VCaP (cell line): ENCODE measurements around the gene RBCK1.
"Not testable (repeated sequence)": the region's sequence is repeated elsewhere in the genome, so short reads cannot be mapped to it uniquely, and the experiment has no call there.

Source experiments
- H3K27ac ChIP-seq: fragments of 450-650 bp; 2 replicates; pipeline ENCODE4 v1.5.1; 2017
- TF ChIP-seq, protein P1 (sequence below): fragments of 450-650 bp; conservative IDR thresholded peaks from 2 replicates; pipeline ENCODE4 v1.5.1; 2017; ENCODE audit warnings: mild to moderate bottlenecking, moderate library complexity

The RBCK1 gene

DNA sequence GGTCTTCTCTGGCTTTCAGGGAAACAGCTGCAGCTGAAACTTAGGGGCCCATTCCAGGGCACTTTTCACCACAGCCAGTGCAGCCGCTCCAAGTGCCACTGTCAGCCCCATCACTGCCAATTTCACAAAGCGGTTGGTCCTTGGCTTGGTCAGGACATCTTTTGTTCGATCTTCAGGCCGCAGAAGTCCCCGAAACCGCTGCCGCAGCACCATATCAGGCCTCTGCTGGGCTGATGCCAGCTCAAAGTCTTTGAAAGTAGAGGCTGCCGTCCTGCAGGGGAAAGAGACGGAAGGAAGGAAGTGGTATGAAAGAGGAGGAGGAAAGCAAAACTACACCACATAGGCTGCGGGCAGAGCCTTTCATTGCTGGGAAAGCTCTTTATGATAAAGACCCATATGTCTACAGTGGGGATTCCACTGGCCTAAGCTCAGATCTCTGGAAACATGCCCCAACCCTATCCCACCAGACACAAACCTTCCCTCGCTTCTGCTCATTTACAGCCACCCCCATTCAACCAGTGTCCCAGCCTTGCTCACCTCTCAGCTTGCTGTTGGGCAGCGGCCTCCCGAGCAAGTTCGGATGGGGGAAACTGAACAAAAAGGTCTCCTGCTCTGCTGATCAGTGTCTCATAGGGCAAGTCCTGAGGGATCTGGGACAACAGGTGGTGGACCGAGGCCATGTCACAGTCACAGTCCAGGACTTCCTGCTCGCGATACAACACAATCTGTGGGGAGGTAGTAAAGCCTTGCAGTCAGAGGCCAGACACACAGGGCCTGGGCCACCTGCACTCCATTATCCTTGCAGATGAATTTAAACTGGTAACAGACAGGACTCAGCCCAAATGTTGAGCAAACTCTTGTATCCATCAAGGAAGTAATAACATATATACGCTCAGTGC, 30.7 kb downstream of the RBCK1 start:
- TF ChIP-seq, protein P1, sequence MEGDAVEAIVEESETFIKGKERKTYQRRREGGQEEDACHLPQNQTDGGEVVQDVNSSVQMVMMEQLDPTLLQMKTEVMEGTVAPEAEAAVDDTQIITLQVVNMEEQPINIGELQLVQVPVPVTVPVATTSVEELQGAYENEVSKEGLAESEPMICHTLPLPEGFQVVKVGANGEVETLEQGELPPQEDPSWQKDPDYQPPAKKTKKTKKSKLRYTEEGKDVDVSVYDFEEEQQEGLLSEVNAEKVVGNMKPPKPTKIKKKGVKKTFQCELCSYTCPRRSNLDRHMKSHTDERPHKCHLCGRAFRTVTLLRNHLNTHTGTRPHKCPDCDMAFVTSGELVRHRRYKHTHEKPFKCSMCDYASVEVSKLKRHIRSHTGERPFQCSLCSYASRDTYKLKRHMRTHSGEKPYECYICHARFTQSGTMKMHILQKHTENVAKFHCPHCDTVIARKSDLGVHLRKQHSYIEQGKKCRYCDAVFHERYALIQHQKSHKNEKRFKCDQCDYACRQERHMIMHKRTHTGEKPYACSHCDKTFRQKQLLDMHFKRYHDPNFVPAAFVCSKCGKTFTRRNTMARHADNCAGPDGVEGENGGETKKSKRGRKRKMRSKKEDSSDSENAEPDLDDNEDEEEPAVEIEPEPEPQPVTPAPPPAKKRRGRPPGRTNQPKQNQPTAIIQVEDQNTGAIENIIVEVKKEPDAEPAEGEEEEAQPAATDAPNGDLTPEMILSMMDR: no peak
- no peak overlapping the region for H3K27ac ChIP-seq

DNA sequence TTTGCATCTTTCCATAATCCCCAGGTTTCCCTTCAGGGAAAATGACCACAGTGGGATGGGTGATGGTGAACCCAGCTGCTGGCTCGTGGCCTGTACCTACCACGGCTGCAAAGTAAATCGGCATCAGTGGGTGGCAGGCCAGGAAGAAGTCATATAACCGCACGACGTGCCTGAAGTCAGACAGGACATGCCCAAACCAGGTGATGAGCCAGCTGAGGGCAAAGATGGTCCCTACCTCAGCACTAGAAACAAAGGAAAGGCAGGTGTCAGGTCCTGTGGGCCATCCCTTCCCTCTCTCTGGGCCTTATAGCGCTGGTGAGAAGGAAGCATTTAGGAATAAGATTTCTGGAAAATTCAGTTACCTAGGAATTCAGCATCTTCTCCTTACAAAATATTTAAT, 32.0 kb downstream of the RBCK1 start:
- no peak overlapping the region for H3K27ac ChIP-seq
- TF ChIP-seq, protein P1: no peak

DNA sequence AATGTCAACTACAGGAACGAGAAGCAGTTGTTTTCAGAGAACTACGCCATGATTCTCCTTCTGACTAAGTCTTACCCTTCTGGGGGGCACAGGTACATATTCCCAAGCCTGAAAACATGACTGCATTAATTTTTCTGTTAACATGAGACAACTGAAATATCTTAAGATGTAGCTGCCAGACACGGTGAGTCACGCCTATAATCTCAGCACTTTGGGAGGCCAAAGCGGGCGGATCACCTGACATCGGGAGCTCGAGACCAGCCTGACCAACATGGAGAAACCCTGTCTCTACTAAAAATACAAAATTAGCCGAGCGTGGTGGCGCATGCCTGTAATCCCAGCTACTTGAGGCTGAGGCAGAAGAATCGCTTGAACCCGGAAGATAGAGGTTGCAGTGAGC, 32.5 kb downstream of the RBCK1 start:
- TF ChIP-seq, protein P1: no peak
- H3K27ac ChIP-seq: no peak overlapping the region

DNA sequence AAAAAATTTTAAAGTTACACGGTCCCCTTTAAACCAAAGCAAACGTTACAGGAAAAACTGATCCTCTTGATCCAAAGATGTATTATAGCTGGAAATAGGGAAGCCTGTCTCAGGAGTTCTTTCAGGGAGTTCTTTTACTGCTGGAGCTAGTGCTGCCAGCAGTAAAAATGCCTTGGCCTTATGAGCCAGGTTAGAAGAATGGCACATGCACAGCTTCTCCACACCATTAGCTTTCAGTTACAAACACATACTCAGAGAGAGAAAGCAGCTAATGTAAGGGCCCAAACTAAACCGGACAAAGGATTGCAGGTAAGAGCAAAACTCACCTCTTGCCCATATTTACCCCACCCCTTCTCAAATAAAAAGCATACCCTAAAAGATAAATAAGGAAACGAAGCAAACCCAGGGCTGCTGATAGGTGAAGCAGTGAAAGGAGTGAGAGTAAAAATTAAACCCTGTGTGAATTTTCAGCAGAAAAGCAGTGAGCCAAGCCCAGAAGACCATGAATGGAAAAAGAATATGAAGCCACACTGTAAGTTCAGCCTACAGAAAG, 35.2 kb downstream of the RBCK1 start:
- H3K27ac ChIP-seq: no peak overlapping the region
- TF ChIP-seq, protein P1: no peak

DNA sequence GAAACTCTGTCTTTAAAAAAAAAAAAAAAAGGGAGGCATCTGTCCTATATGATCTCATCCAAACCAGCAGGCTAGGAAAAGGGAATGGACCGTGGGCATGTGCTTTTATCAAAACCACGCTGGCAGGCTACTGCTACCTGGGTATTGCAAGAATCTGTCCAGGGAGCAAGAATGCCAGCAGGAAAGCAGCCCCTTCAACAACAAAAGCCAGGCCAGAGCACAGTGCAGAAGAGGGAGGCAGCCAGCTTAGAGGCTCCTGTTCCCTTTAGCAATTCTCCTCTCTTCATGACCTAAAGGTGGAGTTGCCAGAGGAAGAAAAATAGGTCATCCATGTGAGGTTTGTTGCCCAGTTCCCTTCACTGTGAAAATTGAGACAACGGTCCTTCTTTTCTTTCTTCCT, 36.0 kb downstream of the RBCK1 start:
- H3K27ac ChIP-seq: no peak overlapping the region
- TF ChIP-seq, protein P1: no peak

DNA sequence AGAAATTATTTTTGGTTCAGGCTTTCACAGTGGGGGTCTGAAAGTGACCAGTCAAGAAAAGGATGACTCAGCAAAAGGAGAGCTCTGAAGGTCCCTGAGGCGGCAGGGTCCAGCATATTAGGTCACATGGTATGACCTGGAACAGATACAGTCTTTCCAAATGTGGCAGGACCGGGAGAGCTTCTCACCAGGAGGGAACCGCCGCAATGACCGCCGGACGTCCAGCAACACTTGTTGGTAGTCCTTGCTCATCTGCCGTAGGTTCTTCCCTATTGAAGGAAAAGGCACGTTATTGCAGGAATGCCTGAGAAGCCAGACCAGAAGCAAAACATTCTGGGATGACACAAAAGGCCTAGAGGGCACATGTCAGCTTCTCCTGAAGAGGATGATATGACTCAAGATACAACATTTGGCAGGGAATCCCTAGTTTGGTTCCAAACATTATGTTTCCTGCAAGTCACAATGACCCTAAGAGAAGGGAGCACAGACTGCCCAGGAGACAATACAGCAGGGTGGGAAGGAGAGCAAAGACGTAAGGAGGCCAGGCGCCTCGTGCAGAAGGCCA, 36.8 kb downstream of the RBCK1 start:
- H3K27ac ChIP-seq: peak overlapping the region; percentile 12; the same call in 1 of the 2 replicates
- TF ChIP-seq, protein P1: no peak

DNA sequence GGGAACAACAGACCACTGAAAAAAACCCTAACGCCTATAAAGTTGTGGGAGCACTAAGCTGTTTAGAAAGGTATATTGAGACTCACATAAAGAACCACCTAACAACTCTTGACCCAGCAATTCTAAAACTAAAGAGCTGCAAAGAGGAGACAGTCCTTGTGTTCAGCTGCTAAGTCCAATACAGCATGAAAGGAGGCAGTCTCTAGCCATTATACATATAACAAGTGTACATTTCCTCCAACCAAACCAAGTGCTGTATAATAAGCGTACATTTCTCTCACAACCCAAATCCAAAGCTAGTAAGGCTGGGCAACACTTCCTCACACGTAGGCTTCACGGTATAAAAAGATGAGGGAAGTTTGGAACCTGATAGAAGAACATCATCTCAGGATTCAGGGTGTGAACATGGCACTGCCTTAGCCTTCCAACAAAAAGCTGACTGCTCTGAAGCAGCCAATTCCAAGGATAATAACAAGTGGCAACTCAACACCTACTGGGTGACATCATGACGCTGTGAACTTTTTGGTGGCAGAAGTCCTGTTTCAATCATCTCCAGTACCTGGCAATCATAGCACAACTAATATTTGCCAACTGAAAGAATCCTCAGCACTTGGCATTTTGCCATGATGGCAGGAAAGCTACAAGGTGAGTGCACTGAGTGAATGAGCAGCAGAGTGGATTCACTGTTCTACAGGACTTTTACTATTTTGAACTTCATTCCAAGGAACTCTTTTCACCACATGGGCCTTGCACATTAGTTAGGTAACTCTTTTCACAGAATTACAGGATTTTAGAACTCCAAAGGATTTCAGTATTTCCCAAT, 37.6 kb downstream of the RBCK1 start:
- TF ChIP-seq, protein P1: no peak
- H3K27ac ChIP-seq: peak overlapping the region; percentile 12

DNA sequence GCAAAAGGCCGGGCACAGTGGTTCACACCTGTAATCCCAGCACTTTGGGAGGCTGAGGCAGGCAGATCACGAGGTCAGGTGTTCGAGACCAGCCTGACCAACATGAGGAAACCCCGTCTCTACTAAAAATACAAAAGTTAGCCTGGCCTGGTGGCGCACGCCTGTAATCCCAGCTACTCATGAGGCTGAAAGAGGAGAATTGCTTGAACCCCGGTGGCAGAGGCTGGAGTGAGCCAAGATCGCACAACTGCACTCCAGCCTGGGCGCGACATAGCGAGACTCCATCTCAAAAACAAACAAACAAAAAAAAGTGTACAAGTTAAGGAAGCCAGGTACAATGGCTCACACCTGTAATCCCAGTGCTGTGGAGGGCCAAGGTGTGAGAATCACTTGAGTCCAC, 43.9 kb downstream of the RBCK1 start:
- H3K27ac ChIP-seq: not testable (repeated sequence)
